H1 (cell line): Measurements from ENCODE around the gene CILP.

Experiments used
- CEBPB ChIP-seq: IDR thresholded peaks from 2 replicates; pipeline ENCODE4 v1.6.1; 2012; ENCODE audit warnings: low read depth, low read length
- TBP ChIP-seq: IDR thresholded peaks from 2 replicates; pipeline ENCODE4 v1.6.1; 2011; ENCODE audit warnings: low read depth, low read length, improper control_type of control experiment
- TF ChIP-seq, protein P1 (sequence below): IDR thresholded peaks from 2 replicates; pipeline ENCODE4 v1.6.1; 2012; ENCODE audit warnings: inconsistent platforms

DNA sequence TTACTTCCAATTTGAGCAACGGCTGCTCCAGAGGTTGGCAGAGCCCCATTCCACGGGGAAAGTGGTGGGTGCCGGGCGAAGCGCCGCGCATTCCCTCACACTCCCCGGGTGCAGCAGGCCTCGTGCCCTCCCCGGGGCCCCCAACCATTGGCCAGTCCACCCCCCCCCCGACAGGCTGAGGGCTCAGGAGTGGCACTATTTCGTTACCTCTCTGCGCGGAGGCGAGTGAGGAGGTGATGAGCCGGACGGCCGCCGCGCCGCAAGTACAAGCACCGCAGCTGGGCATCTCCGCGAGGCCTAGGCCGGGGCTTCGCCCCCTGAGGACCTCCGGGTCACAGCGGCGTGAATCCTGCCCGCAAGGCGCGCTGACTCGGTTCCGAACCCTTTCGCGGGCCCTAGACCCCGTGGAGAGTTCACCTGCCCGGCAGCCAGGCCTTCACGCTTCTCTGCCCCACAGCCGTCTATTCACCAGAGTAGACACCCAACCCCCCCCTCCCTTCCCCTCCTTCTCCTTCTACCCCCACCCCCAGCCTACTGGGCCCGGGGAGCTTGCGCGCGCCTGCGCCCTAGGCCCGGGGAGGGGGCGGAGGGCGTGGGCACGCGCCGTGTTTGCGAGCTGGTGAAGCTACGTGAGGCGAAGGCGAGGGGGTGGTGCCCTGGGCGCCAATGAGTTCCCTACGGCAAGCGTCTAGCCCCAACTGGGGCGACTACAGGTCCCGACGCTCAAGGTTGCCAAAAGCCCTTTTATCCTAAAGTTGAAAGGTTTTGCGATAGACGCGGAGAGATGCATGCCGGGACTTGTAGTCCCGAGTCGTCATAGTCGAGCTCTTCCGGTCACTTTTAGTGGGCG is 26.2 kb downstream of the CILP start, which contains the start of gene CLPX:
- TF ChIP-seq, protein P1, sequence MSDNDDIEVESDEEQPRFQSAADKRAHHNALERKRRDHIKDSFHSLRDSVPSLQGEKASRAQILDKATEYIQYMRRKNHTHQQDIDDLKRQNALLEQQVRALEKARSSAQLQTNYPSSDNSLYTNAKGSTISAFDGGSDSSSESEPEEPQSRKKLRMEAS: peak; percentile 62
- TF ChIP-seq TBP: peak; percentile 75
- no peak for TF ChIP-seq CEBPB
